Right lobe of liver (tissue), 6 donors: ENCODE results near the gene CACNA2D4. TPM values are rescaled to one million over a fixed set of nuclear protein-coding genes. Genes with fewer than 3 reads are reported as not detected.

Experiments used
- ATAC-seq, 4 donors: fragments of 200-7000 bp; cut with Tn5 transposase; one replicate each; pipeline ENCODE4 v1.9.1; 2020; ENCODE audit warnings: mild to moderate bottlenecking in 4 of 4, moderate library complexity in 4 of 4
- DNase-seq, 3 donors: peaks; one replicate each; pipeline ENCODE4 v3.0.0-alpha.2; 2020
- H3K27ac ChIP-seq, 3 donors: fragments of 200-600 bp; one replicate each; pipeline ENCODE4 v1.8.0; 2022
- H3K27me3 ChIP-seq, 2 donors: fragments of 200-600 bp; one replicate each; pipeline ENCODE4 v1.8.0; 2022
- H3K36me3 ChIP-seq, 4 donors: fragments of 200-600 bp; sonication (generic) in 1 of 4; one replicate each; pipeline versions ENCODE4 v1.5.1 to v1.8.0; 2017 to 2022; ENCODE audit warnings: control low read depth in 1 of 4
- H3K4me1 ChIP-seq, 4 donors: fragments of 200-600 bp; sonication (generic) in 1 of 4; one replicate each; pipeline versions ENCODE4 v1.5.1 to v1.8.0; 2017 to 2022; ENCODE audit warnings: control low read depth in 1 of 4
- H3K4me3 ChIP-seq, 3 donors: fragments of 200-600 bp; one replicate each; pipeline ENCODE4 v1.8.0; 2022
- H3K9me3 ChIP-seq, 4 donors: fragments of 200-600 bp; sonication (generic) in 1 of 4; one replicate each; pipeline versions ENCODE4 v1.5.1 to v1.8.0; 2017 to 2022; ENCODE audit warnings: control low read depth in 1 of 4
- CTCF ChIP-seq, 4 donors: fragments of 200-600 bp in 3 of 4; fragments of 450-650 bp in 1 of 4; IDR thresholded peaks; one replicate each; pipeline versions ENCODE4 v1.5.1 to v1.8.0; 2016 to 2022; ENCODE audit warnings: antibody characterized with exemption in 4 of 4, mild to moderate bottlenecking in 2 of 4
- POLR2A ChIP-seq: fragments of 450-650 bp; IDR thresholded peaks from one replicate; pipeline ENCODE4 v1.6.1; 2017; ENCODE audit warnings: antibody characterized with exemption, mild to moderate bottlenecking
- WGBS: methylation state at CpG from one replicate; pipeline ENCODE4 v1.1.6; 2018; ENCODE audit warnings: low coverage, low lambda C conversion rate; ENCODE audit not compliant: insufficient coverage; ENCODE audit errors: missing lambda C conversion rate; 5-methylcytosine and 5-hydroxymethylcytosine counted together
- intact Hi-C, 2 donors: fragments of 100-400 bp; cut with DNase I; formaldehyde crosslinking; loops; one replicate each; pipeline versions ENCODE4 v1.11.2 to v1.14.1; 2022
- total RNA-seq, 6 experiments: library from RNA; depleted of rRNA in 2 of 6; stranded (reverse); fragments of >200 nt in 2 of 6; fragmentation: NEBNext Ultra II Directional in 3 of 6; extraction: Animal tissue kit (Norgen Biotek cat#: 25700) in 3 of 6; gene quantifications; one replicate each; pipeline versions ENCODE4 v1.1.0 to v1.2.4, GENCODE V29; 2016 to 2023
- donor health status: DM: no; HTN: yes; CAD: no.
- donor health status: DM: no; HTN: no; CAD: no.
- donor health status: DM: no; HTN: no; CAD: no.
- donor health status: DM: no; HTN: yes; CAD: no.
- donor health status: DM: no; HTN: yes; CAD: no.

CACNA2D4 gene
- total RNA-seq, 6 experiments from 2014 or later, result 0.87 to 1.9 (median 0.96) TPM

DNA sequence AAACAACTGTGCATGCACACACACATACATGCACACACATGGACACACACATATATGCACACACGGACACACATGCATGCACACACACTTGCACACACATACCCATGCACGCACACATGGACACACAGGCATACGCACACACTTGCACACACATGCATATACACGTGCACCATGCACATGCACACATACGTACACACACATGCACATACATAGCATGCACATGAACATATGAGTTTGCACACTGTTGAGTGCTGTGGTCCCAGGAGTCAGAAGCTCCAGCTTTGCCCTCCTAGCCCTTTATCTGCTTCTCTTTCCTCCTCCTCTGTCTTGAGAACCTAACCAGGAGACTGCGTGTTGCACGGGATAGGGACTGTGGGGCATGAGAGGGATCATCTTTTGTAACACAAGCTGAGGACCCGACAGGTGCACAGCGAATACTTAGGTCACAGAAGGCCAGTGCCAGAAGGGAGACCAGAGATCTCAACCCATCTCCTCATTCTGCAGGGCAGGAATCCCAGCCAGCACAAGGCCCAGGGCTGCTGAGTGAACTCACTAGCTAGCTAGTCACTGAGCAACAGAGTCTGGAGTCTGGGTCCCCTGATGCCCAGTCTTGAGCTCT lies 101.6 kb downstream of the CACNA2D4 start:
- TF ChIP-seq CTCF (IDR thresholded peaks at IDR 0.05), result no peak
- no peak for TF ChIP-seq POLR2A
- WGBS, result 81% methylated on average over 5 of the region's 9 CpGs
- DNase-seq, result no peak
- H3K27ac ChIP-seq, result no peak overlapping the region
- no peak for ATAC-seq
- no peak overlapping the region for H3K4me3 ChIP-seq
- H3K4me1 ChIP-seq, result no peaks in the 10 kb centered on the region
- intact Hi-C loops, result no loop called here
- no peaks in the 10 kb centered on the region for H3K9me3 ChIP-seq
- no peaks in the 10 kb centered on the region for H3K36me3 ChIP-seq
- H3K27me3 ChIP-seq, result no peaks in the 10 kb centered on the region

- H3K27ac ChIP-seq, result no peak overlapping the region
- no peaks in the 10 kb centered on the region for H3K9me3 ChIP-seq
- 38% methylated on average over 17 of the region's 21 CpGs for WGBS
- ATAC-seq (no peak), DNase-seq (no peak)
- H3K27me3 ChIP-seq, result no peaks in the 10 kb centered on the region
- no peaks in the 10 kb centered on the region for H3K4me1 ChIP-seq
- intact Hi-C loops, result no loop called here
- H3K36me3 ChIP-seq, result no peaks in the 10 kb centered on the region
- no peak for TF ChIP-seq CTCF (IDR thresholded peaks at IDR 0.05)
- no peak overlapping the region for H3K4me3 ChIP-seq
Observed at GRCh38 chr12:1815814-1816729, 102.4 kb downstream of the CACNA2D4 start.

DNA sequence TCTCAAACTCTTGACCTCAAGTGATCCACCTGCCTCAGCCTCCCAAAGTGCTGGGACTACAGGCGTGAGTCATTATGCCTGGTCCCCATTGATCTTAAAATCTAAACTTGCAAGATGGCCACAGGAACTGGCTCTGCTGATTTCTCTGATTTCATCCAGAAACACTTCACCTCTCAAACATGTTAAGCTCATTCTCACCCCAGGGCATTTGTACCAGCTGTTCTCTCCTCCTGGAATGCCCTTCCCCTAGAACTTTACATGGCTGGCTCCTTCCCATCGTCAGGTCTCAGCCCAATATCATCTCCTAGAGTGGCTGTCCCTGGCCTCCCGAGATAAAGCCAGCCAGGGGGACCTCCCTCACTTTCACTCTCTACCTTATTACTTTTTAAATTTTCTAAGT lies 103.3 kb downstream of the CACNA2D4 start:
- Histone ChIP-seq H3K4me3 (no peak overlapping the region), H3K27ac (no peak overlapping the region), H3K27me3 (no peaks in the 10 kb centered on the region), H3K36me3 (no peaks in the 10 kb centered on the region), H3K9me3 (no peaks in the 10 kb centered on the region), H3K4me1 (no peaks in the 10 kb centered on the region)
- intact Hi-C loops, result no loop called here
- TF ChIP-seq CTCF (IDR thresholded peaks at IDR 0.05), result no peak
- no peak for TF ChIP-seq POLR2A
- 52% methylated on average over 2 of the region's 3 CpGs for WGBS
- ATAC-seq, result no peak
- no peak for DNase-seq

GRCh38 chr12:1814266-1814665 lies 104.2 kb downstream of the CACNA2D4 start:
- Histone ChIP-seq H3K4me3 (no peak overlapping the region), H3K27ac (no peak overlapping the region), H3K4me1 (no peaks in the 10 kb centered on the region), H3K9me3 (no peaks in the 10 kb centered on the region), H3K36me3 (no peaks in the 10 kb centered on the region), H3K27me3 (no peaks in the 10 kb centered on the region)
- whole genome bisulfite sequencing, result 35% methylated on average over 4 of the region's 8 CpGs
- intact Hi-C loops, result no loop called here
- TF ChIP-seq CTCF (IDR thresholded peaks at IDR 0.05) (no peak), POLR2A (no peak)
- DNase-seq, result no peak
- ATAC-seq, result no peak
